K562 treated with DMSO at 1 percent for 48 hours (cell line): ENCODE measurements around the gene KRTAP5-2. TPM values are rescaled to one million over a fixed set of nuclear protein-coding genes. Genes with fewer than 3 reads are reported as not detected.

Experiments
- total RNA-seq: library from RNA; unstranded; fragments of 300-600 nt; gene quantifications from 2 replicates; pipeline ENCODE4 v1.2.3, GENCODE V29; 2022; ENCODE audit warnings: low replicate concordance; ENCODE audit errors: extremely low read depth

Gene KRTAP5-2, protein sequence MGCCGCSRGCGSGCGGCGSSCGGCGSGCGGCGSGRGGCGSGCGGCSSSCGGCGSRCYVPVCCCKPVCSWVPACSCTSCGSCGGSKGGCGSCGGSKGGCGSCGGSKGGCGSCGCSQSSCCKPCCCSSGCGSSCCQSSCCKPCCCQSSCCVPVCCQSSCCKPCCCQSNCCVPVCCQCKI
- total RNA-seq: not detected in 2 replicates

DNA sequence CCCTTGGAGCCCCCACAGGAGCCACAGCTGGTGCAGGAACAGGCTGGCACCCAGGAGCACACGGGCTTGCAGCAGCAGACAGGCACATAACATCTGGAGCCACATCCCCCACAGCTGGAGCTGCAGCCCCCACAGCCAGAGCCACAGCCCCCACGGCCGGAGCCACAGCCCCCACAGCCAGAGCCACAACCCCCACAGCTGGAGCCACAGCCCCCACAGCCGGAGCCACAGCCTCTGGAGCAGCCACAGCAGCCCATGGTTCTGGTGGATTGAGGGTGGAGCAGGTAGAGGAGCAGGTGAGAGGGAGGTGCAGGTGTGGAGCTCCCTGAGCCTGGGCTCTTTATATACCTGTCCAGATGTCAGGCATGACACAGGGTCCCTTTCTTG lies at the start of gene KRTAP5-2:
TSS of gene KRTAP5-2 (minus strand) at position 301 of the 387 bp plus-strand sequence. CDS start at position 257, 44 bp downstream.

DNA sequence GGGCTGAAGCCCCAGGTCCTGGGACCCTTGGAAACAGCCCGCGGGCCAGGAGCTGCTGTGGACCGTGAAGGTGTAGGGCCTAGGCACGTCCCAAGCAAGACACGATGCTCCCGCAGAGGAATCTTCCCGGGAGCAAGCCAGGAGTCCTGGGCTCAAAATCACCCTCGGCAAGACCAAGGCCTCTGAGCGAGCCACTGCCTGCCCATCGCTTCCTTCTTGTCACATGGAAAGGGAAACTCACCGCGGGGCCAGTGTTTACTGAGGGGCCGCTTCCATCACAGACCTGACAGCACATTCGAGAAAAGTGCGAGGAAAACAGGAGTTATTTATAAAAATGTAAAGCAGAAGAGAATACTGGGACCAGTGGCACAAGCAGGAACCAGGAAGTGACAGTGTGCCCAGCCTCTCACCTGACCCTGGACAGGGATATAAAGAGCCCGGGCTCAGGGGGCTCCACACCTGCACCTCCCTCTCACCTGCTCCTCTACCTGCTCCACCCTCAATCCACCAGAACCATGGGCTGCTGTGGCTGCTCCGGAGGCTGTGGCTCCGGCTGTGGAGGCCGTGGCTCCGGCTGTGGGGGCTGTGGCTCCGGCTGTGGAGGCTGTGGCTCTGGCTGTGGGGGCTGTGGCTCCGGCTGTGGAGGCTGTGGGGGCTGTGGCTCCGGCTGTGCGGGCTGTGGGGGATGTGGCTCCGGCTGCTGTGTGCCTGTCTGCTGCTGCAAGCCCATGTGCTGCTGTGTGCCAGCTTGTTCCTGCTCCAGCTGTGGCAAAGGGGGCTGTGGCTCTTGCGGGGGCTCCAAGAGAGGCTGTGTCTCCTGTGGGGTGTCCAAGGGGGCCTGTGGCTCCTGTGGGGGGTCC lies 31.5 kb upstream of the KRTAP5-2 start, which contains the start of gene KRTAP5-5:
TSS of gene KRTAP5-5 (plus strand) at position 450 of the 860 bp plus-strand sequence. CDS start at position 516, 66 bp downstream.

DNA sequence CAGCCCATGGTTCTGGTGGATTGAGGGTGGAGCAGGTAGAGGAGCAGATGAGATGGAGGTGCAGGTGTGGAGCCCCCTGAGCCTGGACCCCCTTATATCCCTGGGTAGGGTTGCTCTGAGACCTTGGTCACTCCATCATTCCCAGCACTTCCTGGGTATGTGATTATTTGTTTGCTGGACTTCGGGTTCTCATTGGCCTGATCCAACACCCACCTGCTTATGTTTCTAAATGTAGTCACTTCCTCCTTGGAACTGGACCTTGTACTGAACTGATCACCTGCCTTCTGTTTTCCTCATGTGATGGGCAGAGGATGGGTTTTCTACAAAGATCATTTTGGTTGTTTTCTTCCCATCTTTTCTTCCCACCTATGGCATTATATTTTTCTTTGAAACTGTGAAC lies 24.0 kb upstream of the KRTAP5-2 start, which contains the start of gene KRTAP5-4:
TSS of gene KRTAP5-4 (minus strand) at position 53 of the 400 bp plus-strand sequence. CDS start at position 8, 45 bp downstream.

DNA sequence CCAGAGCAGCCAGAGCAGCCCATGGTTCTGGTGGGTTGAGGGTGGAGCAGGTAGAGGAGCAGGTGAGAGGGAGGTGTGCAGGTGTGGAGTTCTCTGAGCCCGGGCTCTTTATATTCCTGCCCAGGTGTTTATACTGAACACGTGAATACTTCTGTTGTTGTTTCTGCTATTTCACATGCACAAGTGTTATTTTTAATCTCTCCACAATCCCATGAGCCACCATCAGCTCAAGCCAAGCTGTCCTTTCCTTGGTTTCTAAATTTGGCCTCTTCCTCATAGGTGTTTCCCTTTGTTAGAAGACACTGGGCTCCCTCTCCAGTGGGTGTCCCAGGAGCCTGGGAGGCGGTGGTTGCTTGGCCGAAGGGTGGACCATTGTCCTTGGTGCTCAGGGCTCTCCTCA lies 10.3 kb upstream of the KRTAP5-2 start, which contains the start of gene KRTAP5-3:
TSS of gene KRTAP5-3 (minus strand) at position 101 of the 400 bp plus-strand sequence. CDS start at position 23, 78 bp downstream.

DNA sequence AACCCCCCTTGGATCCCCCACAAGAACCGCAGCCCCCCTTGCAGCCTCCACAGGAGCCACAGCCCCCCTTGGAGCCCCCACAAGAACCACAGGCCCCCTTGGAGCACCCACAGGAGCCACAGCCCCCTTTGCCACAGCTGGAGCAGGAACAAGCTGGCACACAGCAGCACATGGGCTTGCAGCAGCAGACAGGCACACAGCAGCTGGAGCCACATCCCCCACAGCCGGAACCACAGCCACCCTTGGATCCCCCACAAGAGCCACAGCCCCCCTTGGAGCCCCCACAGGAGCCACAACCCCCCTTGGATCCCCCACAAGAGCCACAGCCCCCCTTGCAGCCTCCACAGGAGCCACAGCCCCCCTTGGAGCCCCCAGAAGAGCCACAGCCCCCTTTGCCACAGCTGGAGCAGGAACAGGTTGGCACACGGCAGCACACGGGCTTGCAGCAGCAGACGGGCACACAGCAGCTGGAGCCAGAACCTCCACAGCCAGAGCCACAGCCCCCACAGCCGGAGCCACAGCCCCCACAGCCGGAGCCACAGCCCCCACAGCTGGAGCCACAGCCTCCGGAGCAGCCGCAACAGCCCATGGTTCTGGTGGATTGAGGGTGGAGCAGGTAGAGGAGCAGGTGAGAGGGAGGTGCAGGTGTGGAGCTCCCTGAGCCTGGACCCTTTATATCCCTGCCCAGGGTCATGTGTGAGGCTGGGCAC lies 13.3 kb downstream of the KRTAP5-2 start, which contains the start of gene KRTAP5-1:
TSS of gene KRTAP5-1 (minus strand) at position 623 of the 710 bp plus-strand sequence. CDS start at position 589, 34 bp downstream.

DNA sequence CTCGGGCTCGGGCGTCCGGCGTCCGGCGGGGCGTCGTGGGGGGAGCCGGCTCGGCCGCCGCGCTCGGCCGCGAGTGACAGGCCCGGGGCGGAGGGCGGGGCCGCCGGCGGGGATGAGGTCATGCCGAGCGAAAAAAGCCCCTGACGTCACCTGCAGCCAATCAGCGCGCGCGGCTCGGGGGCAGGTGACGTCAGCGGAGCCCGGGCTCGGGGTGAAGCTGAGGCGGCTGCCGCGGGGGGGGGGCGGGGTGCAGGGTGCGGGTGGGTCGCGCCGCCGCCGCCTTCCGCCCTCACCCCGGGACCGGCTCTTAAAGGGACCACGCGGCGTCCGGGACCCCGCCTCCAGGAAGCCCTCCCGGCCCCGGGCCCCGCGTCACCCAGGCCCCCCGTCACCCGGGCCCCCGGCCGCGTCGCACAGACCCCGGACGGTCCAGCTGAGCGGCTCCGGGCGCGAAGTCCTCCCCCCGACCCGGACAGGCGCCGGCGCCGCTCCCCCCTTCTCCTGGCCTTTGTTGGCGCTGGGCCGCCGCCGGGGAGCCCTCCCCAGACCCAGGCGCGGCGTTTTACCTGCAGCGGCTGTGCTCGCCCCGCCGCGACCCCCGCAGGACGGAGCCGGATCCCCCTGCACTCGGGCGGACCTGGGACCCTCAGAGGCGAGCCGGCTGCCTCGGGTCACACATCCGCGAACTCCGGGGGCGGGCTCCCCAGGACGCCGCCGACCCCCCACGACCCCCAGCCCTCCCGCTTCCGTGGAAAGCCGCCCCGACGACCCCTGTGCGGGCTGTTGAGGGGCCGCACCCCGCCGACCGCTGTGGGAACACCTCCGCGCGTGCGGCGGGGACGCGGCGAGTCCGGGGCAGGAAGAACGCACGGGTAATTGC lies 25.7 kb downstream of the KRTAP5-2 start, which contains the start of gene DUSP8:
TSS of gene DUSP8 (minus strand) at position 75 of the 880 bp plus-strand sequence. CDS start 6,445 bp downstream, outside the sequence.

Other genes with a start within 250 kb of the KRTAP5-2 start
- gene BRSK2, start 208.4 kb downstream of the KRTAP5-2 start, total RNA-seq: not detected in 2 replicates
- gene MOB2, start 111.5 kb downstream of the KRTAP5-2 start, total RNA-seq: not detected in 2 replicates
- gene DUSP8, start 26.0 kb downstream of the KRTAP5-2 start, total RNA-seq: not detected in 2 replicates
- not detected in 2 replicates for gene KRTAP5-1, start 13.0 kb downstream of the KRTAP5-2 start, total RNA-seq
- not detected in 2 replicates for gene KRTAP5-3, start 10.2 kb upstream of the KRTAP5-2 start, total RNA-seq
- not detected in 2 replicates for gene KRTAP5-4, start 23.8 kb upstream of the KRTAP5-2 start, total RNA-seq
- not detected in 2 replicates for gene KRTAP5-5, start 31.5 kb upstream of the KRTAP5-2 start, total RNA-seq
- gene KRTAP5-6, start 98.9 kb upstream of the KRTAP5-2 start, total RNA-seq: not detected in 2 replicates
- not detected in 2 replicates for gene IFITM10, start 152.3 kb upstream of the KRTAP5-2 start, total RNA-seq
- gene CTSD, start 165.6 kb upstream of the KRTAP5-2 start, total RNA-seq: 390 and 1,266 TPM in 2 replicates
- gene SYT8, start 236.7 kb upstream of the KRTAP5-2 start, total RNA-seq: not detected in 2 replicates
- not detected in 2 replicates for gene TNNI2, start 240.7 kb upstream of the KRTAP5-2 start, total RNA-seq